DOHH2 (cell line): Measurements from ENCODE around the gene LRRC10B.

ENCODE experiments used
- H3F3A ChIP-seq: fragments of 200-600 bp; sonication (generic), shearing (Covaris generic); 2 replicates; pipeline ENCODE4 v1.6.0; 2016; ENCODE audit warnings: antibody characterized with exemption, mild to moderate bottlenecking; ENCODE audit not compliant: control insufficient read depth, insufficient read depth
- H3K27ac ChIP-seq: fragments of 200-600 bp; sonication (generic); 2 replicates; pipeline ENCODE4 v1.5.1; 2014; ENCODE audit warnings: low read depth, mild to moderate bottlenecking, low read length, moderate library complexity
- H3K27me3 ChIP-seq: fragments of 200-600 bp; sonication (generic); 2 replicates; pipeline ENCODE4 v1.6.1; 2014; ENCODE audit warnings: mild to moderate bottlenecking, low read length, mixed read lengths; ENCODE audit not compliant: control insufficient read depth
- H3K36me3 ChIP-seq: fragments of 200-600 bp; sonication (generic); 2 replicates; pipeline ENCODE4 v1.6.1; 2014; ENCODE audit warnings: mild to moderate bottlenecking, low read length, moderate library complexity, mixed read lengths; ENCODE audit not compliant: control insufficient read depth
- H3K4me1 ChIP-seq: fragments of 200-600 bp; sonication (generic); 2 replicates; pipeline ENCODE4 v1.6.1; 2014; ENCODE audit warnings: mild to moderate bottlenecking, low read length, mixed read lengths; ENCODE audit not compliant: control insufficient read depth
- H3K4me2 ChIP-seq: fragments of 200-600 bp; sonication (generic); 2 replicates; pipeline ENCODE4 v1.6.0; 2014; ENCODE audit warnings: mild to moderate bottlenecking, low read length, moderate library complexity
- H3K4me3 ChIP-seq: fragments of 200-600 bp; sonication (generic); 2 replicates; pipeline ENCODE4 v1.5.1; 2014; ENCODE audit warnings: mild to moderate bottlenecking, low read length, mixed read lengths
- H3K79me2 ChIP-seq: fragments of 200-600 bp; sonication (generic); 2 replicates; pipeline ENCODE4 v1.6.1; 2014; ENCODE audit warnings: mild to moderate bottlenecking, low read length, mixed read lengths; ENCODE audit not compliant: control insufficient read depth
- H3K9me2 ChIP-seq: fragments of 200-600 bp; sonication (generic); replicated peaks from 2 replicates; pipeline ENCODE4 v1.6.1; 2014; ENCODE audit warnings: mild to moderate bottlenecking, low read length, mixed read lengths; ENCODE audit not compliant: control insufficient read depth
- H3K9me3 ChIP-seq: fragments of 200-600 bp; sonication (generic); 2 replicates; pipeline ENCODE4 v1.6.1; 2014; ENCODE audit warnings: antibody characterized with exemption, low read length, mixed read lengths; ENCODE audit not compliant: control insufficient read depth, insufficient read depth
- H4K20me1 ChIP-seq: fragments of 200-600 bp; sonication (generic); 2 replicates; pipeline ENCODE4 v1.6.0; 2014; ENCODE audit warnings: low read depth, mild to moderate bottlenecking, antibody characterized with exemption, low read length, moderate library complexity; ENCODE audit not compliant: control insufficient read depth, insufficient read depth
- EZH2phosphoT487 ChIP-seq: fragments of 200-600 bp; sonication (generic); IDR thresholded peaks from 2 replicates; pipeline ENCODE4 v1.6.1; 2017; ENCODE audit warnings: borderline replicate concordance, mild to moderate bottlenecking, antibody characterized with exemption, low read length, moderate library complexity, mixed read lengths
- TF ChIP-seq, protein P1 (sequence below): fragments of 200-600 bp; sonication (generic); IDR thresholded peaks from one replicate; pipeline ENCODE4 v1.5.1; 2014; ENCODE audit warnings: antibody characterized with exemption, mild to moderate bottlenecking, low read depth, low read length; ENCODE audit not compliant: poor library complexity, severe bottlenecking

Gene LRRC10B

GRCh38 chr11:61468002-61468401 lies 40.5 kb upstream of the LRRC10B start:
- Histone ChIP-seq H3K36me3 (peaks cover 3% of the 10 kb centered on the region; the same call in 1 of the 2 replicates), H3K27me3 (no peaks in the 10 kb centered on the region), H4K20me1 (no peaks in the 10 kb centered on the region), H3K9me3 (no peaks in the 10 kb centered on the region), H3K79me2 (no peaks in the 10 kb centered on the region), H3K4me3 (no peak overlapping the region), H3K9me2 (no peaks in the 10 kb centered on the region), H3K4me1 (no peaks in the 10 kb centered on the region), H3K4me2 (no peak overlapping the region), H3F3A (no peaks in the 10 kb centered on the region), H3K27ac (no peak overlapping the region)
- no peak for TF ChIP-seq EZH2phosphoT487
- TF ChIP-seq, protein P1, sequence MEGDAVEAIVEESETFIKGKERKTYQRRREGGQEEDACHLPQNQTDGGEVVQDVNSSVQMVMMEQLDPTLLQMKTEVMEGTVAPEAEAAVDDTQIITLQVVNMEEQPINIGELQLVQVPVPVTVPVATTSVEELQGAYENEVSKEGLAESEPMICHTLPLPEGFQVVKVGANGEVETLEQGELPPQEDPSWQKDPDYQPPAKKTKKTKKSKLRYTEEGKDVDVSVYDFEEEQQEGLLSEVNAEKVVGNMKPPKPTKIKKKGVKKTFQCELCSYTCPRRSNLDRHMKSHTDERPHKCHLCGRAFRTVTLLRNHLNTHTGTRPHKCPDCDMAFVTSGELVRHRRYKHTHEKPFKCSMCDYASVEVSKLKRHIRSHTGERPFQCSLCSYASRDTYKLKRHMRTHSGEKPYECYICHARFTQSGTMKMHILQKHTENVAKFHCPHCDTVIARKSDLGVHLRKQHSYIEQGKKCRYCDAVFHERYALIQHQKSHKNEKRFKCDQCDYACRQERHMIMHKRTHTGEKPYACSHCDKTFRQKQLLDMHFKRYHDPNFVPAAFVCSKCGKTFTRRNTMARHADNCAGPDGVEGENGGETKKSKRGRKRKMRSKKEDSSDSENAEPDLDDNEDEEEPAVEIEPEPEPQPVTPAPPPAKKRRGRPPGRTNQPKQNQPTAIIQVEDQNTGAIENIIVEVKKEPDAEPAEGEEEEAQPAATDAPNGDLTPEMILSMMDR = no peak

- Histone ChIP-seq H3K4me3 (no peak overlapping the region), H4K20me1 (no peaks in the 10 kb centered on the region), H3K27me3 (no peaks in the 10 kb centered on the region), H3K79me2 (no peaks in the 10 kb centered on the region), H3K27ac (no peak overlapping the region), H3K4me1 (no peaks in the 10 kb centered on the region), H3K36me3 (peaks cover 3% of the 10 kb centered on the region; the same call in 1 of the 2 replicates), H3F3A (no peaks in the 10 kb centered on the region; the same call in 1 of the 2 replicates), H3K4me2 (no peak overlapping the region), H3K9me2 (no peaks in the 10 kb centered on the region), H3K9me3 (no peaks in the 10 kb centered on the region)
- TF ChIP-seq, protein P1 = no peak
- no peak for TF ChIP-seq EZH2phosphoT487
Measured at GRCh38 chr11:61472282-61472681, 36.3 kb upstream of the LRRC10B start.

- Histone ChIP-seq H3K9me3 (no peaks in the 10 kb centered on the region), H4K20me1 (no peaks in the 10 kb centered on the region), H3F3A (no peaks in the 10 kb centered on the region; the same call in 1 of the 2 replicates), H3K9me2 (no peaks in the 10 kb centered on the region), H3K27me3 (no peaks in the 10 kb centered on the region), H3K4me1 (no peaks in the 10 kb centered on the region), H3K79me2 (no peaks in the 10 kb centered on the region), H3K36me3 (peaks cover 3% of the 10 kb centered on the region; the same call in 1 of the 2 replicates), H3K27ac (no peak overlapping the region), H3K4me3 (no peak overlapping the region), H3K4me2 (no peak overlapping the region)
- TF ChIP-seq, protein P1 = no peak
- TF ChIP-seq EZH2phosphoT487 = no peak
Measured at GRCh38 chr11:61472868-61473267, 35.7 kb upstream of the LRRC10B start.
